Cardiac muscle cell (in vitro differentiated cells and primary cell): ENCODE measurements around the gene DNAJB6. TPM values are rescaled to one million over a fixed set of nuclear protein-coding genes. Genes with fewer than 3 reads are reported as not detected.

Experiments
- DNase-seq, 2 donors: peaks; one replicate each; pipeline versions ENCODE4 v3.0.0 to v3.0.0-alpha.2; 2010 to 2017; ENCODE audit warnings: low read depth in 1 of 2, low spot score in 1 of 2
- H3K27ac ChIP-seq: fragments of 200-600 bp; sonication (generic); 2 replicates; pipeline ENCODE4 v1.5.1; 2016
- H3K27me3 ChIP-seq: fragments of 200-600 bp; sonication (generic); 2 replicates; pipeline ENCODE4 v1.6.0; 2016; ENCODE audit warnings: control low read depth
- H3K36me3 ChIP-seq: fragments of 200-600 bp; sonication (generic); 2 replicates; pipeline ENCODE4 v1.5.1; 2016; ENCODE audit warnings: control low read depth
- H3K4me1 ChIP-seq: fragments of 200-600 bp; sonication (generic); 2 replicates; pipeline ENCODE4 v1.8.1; 2017; ENCODE audit warnings: low read depth, mild to moderate bottlenecking, mixed run types
- H3K4me3 ChIP-seq: fragments of 200-600 bp; sonication (generic); 2 replicates; pipeline ENCODE4 v1.5.1; 2016; ENCODE audit warnings: mild to moderate bottlenecking
- H3K9me3 ChIP-seq: fragments of 200-600 bp; sonication (generic); 2 replicates; pipeline ENCODE4 v1.5.1; 2017; ENCODE audit warnings: low read depth, mild to moderate bottlenecking, control low read depth
- polyA plus RNA-seq: library from polyadenylated mRNA; unstranded; fragments of >200 nt; fragmentation: Nextera tagmentation; extraction: Ambion mirVana; gene quantifications from 2 replicates; pipeline ENCODE4 v1.2.1, GENCODE V29; 2016
- total RNA-seq: library from RNA; depleted of rRNA; stranded (reverse); fragments of >200 nt; gene quantifications from 2 replicates; pipeline ENCODE4 v1.2.3, GENCODE V29; 2016
- TF ChIP-seq, protein P1 (sequence below): IDR thresholded peaks from 2 replicates; pipeline ENCODE4 v1.5.1; 2012; ENCODE audit warnings: low read depth, mild to moderate bottlenecking, low read length

The DNAJB6 gene
- total and polyA plus RNA-seq, 2 experiments from 2014 or later: 110 to 137 TPM

DNA sequence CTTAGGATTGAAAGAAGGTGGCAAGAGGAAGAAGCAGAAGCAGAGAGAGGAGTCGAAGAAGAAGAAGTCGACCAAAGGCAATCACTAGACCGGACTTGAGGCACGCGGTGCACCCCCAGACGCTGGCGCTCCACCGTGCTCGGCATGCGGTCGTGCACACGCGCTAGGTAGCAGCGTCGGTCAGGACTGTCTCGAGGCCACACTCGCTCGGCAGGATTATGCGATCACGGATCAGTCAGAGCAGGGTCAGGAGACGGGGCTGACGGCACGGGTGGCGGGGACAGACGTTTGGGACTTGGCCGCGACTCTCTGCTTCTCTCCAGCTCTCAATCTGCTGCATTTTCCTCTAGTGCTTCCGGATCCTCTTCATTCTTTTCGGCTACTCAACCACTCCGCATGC lies 79.2 kb downstream of the DNAJB6 start:
- DNase-seq: no peak
- no peaks in the 10 kb centered on the region for H3K27me3 ChIP-seq
- no peak overlapping the region for H3K27ac ChIP-seq
- no peaks in the 10 kb centered on the region for H3K9me3 ChIP-seq
- no peak overlapping the region for H3K4me3 ChIP-seq
- TF ChIP-seq, protein P1, sequence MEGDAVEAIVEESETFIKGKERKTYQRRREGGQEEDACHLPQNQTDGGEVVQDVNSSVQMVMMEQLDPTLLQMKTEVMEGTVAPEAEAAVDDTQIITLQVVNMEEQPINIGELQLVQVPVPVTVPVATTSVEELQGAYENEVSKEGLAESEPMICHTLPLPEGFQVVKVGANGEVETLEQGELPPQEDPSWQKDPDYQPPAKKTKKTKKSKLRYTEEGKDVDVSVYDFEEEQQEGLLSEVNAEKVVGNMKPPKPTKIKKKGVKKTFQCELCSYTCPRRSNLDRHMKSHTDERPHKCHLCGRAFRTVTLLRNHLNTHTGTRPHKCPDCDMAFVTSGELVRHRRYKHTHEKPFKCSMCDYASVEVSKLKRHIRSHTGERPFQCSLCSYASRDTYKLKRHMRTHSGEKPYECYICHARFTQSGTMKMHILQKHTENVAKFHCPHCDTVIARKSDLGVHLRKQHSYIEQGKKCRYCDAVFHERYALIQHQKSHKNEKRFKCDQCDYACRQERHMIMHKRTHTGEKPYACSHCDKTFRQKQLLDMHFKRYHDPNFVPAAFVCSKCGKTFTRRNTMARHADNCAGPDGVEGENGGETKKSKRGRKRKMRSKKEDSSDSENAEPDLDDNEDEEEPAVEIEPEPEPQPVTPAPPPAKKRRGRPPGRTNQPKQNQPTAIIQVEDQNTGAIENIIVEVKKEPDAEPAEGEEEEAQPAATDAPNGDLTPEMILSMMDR: no peak
- no peaks in the 10 kb centered on the region for H3K4me1 ChIP-seq
- H3K36me3 ChIP-seq: peaks cover 7% of the 10 kb centered on the region

GRCh38 chr7:157418204-157419034 lies 81.6 kb downstream of the DNAJB6 start:
- Histone ChIP-seq H3K27ac (no peak overlapping the region), H3K4me3 (no peak overlapping the region), H3K4me1 (no peaks in the 10 kb centered on the region), H3K27me3 (no peaks in the 10 kb centered on the region), H3K9me3 (no peaks in the 10 kb centered on the region), H3K36me3 (peaks cover 7% of the 10 kb centered on the region)
- TF ChIP-seq, protein P1: no peak
- DNase-seq: no peak

- TF ChIP-seq, protein P1: no peak
- no peak for DNase-seq
- H3K27me3 ChIP-seq: no peaks in the 10 kb centered on the region
- peaks cover 7% of the 10 kb centered on the region for H3K36me3 ChIP-seq
- no peak overlapping the region for H3K4me3 ChIP-seq
- H3K27ac ChIP-seq: no peak overlapping the region
- H3K9me3 ChIP-seq: no peaks in the 10 kb centered on the region
- no peaks in the 10 kb centered on the region for H3K4me1 ChIP-seq
Observed at GRCh38 chr7:157419035-157419293, 82.2 kb downstream of the DNAJB6 start.

- TF ChIP-seq, protein P1: no peak
- DNase-seq: no peak
- no peak overlapping the region for H3K27ac ChIP-seq
Observed at GRCh38 chr7:157422279-157422678, 85.5 kb downstream of the DNAJB6 start.

GRCh38 chr7:157423348-157423747 lies 86.5 kb downstream of the DNAJB6 start:
- no peak overlapping the region for H3K4me3 ChIP-seq
- H3K27ac ChIP-seq: no peak overlapping the region
- TF ChIP-seq, protein P1: no peak
- no peaks in the 10 kb centered on the region for H3K36me3 ChIP-seq
- H3K4me1 ChIP-seq: no peaks in the 10 kb centered on the region
- peak in 1 of 2 donors; percentile 48 for DNase-seq
- H3K27me3 ChIP-seq: no peaks in the 10 kb centered on the region
- no peaks in the 10 kb centered on the region for H3K9me3 ChIP-seq

More at GRCh38 chr7:157422279-157422678, 85.5 kb downstream of the DNAJB6 start:
- H3K36me3 ChIP-seq: no peaks in the 10 kb centered on the region
- no peak overlapping the region for H3K4me3 ChIP-seq
- H3K9me3 ChIP-seq: no peaks in the 10 kb centered on the region
- H3K27me3 ChIP-seq: no peaks in the 10 kb centered on the region
- H3K4me1 ChIP-seq: no peaks in the 10 kb centered on the region
